ENCODE data around the gene SCNN1A. TPM values are rescaled to one million over a fixed set of nuclear protein-coding genes. Genes with fewer than 3 reads are reported as not detected.

The SCNN1A gene
- total RNA-seq, 1 donor from 2014 or later, result 156 TPM

DNA sequence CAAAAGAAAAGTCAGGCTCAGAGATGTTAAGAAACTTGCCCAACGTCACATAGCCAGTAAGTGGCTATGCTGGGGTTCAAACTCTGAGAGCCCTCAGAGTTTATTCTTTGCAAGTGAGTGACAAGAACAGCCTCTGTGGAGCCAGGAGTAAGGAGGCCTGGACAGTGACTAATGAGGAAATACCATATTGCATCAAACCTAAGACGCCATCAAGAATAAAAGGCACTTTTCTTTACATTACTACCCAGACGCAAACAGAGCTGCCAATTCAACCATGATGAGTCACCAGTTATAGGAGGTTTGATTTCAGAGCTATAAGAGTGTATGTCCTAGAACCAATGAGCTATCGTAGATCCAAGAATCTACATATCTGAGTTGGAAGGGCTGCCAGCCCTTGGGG is 42.9 kb downstream of the SCNN1A start:
- no peaks in the 10 kb centered on the region for H3K27me3 ChIP-seq (ENCODE audit: low read depth)
- intact Hi-C loops (cut with DNase I), result loop anchor here (5.0 kb wide), 1 partner anchor 35 kb away; no protein-coding TSS in a partner anchor
- peak overlapping the region; percentile 96 for H3K27ac ChIP-seq
- DNase-seq, result no peak
- no peak overlapping the region for H3K4me3 ChIP-seq
- H3K9me3 ChIP-seq, result no peaks in the 10 kb centered on the region
- H3K4me1 ChIP-seq, result peaks cover 93% of the 10 kb centered on the region
- peaks cover 82% of the 10 kb centered on the region for H3K36me3 ChIP-seq
- TF ChIP-seq, protein P1, sequence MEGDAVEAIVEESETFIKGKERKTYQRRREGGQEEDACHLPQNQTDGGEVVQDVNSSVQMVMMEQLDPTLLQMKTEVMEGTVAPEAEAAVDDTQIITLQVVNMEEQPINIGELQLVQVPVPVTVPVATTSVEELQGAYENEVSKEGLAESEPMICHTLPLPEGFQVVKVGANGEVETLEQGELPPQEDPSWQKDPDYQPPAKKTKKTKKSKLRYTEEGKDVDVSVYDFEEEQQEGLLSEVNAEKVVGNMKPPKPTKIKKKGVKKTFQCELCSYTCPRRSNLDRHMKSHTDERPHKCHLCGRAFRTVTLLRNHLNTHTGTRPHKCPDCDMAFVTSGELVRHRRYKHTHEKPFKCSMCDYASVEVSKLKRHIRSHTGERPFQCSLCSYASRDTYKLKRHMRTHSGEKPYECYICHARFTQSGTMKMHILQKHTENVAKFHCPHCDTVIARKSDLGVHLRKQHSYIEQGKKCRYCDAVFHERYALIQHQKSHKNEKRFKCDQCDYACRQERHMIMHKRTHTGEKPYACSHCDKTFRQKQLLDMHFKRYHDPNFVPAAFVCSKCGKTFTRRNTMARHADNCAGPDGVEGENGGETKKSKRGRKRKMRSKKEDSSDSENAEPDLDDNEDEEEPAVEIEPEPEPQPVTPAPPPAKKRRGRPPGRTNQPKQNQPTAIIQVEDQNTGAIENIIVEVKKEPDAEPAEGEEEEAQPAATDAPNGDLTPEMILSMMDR (IDR thresholded peaks at IDR 0.05), result no peak
- ATAC-seq, result no peak

DNA sequence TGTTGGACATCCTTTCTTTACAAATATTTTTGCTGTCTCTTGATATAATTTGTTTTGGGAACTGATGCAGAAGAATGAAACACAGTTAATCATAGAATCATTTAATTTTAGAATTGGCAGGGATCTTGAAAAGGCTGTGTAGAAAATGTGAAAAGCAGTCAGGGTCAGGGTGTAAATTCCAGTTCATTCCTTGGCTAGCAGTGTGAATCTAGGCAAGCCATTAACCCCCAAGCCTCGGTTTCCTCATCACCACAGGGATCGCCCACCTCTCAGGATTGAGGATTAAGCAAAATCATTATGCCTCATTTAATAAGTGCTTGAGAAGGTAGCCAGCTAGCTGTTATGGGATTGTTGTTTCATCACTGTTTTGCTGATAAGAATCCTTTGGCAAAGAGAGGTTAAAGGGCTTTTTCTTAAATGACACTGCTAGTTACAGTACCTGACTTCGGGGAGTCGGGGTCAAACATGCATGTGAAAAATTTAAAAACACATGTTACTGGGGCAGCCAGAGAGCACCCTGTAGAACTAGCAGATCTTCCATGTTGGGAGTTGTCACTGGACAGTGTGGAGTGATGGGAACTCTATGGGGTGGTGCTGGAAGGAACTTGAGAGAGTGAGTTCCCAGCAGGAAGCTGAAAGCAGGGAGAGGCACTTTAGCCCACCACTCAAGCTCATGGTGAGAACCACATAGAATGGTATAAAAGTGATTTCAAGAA is 44.2 kb downstream of the SCNN1A start:
- TF ChIP-seq, protein P1 (IDR thresholded peaks at IDR 0.05), result no peak
- Histone ChIP-seq H3K36me3 (peaks cover 85% of the 10 kb centered on the region), H3K27ac (peak overlapping the region; percentile 24), H3K9me3 (no peaks in the 10 kb centered on the region), H3K4me1 (peaks cover 95% of the 10 kb centered on the region), H3K4me3 (no peak overlapping the region), H3K27me3 (ENCODE audit: low read depth) (no peaks in the 10 kb centered on the region)
- intact Hi-C loops (cut with DNase I), result loop anchor here (5.0 kb wide), 1 partner anchor 36 kb away; no protein-coding TSS in a partner anchor
- DNase-seq (no peak), ATAC-seq (no peak)

GRCh38 chr12:6330192-6330591 is 45.2 kb downstream of the SCNN1A start:
- Histone ChIP-seq H3K4me3 (no peak overlapping the region), H3K9me3 (no peaks in the 10 kb centered on the region), H3K27ac (no peak overlapping the region), H3K36me3 (peaks cover 85% of the 10 kb centered on the region), H3K27me3 (ENCODE audit: low read depth) (no peaks in the 10 kb centered on the region), H3K4me1 (peaks cover 95% of the 10 kb centered on the region)
- no peak for DNase-seq
- TF ChIP-seq, protein P1 (IDR thresholded peaks at IDR 0.05), result no peak
- intact Hi-C loops (cut with DNase I), result loop anchor here (5.0 kb wide), 1 partner anchor 37 kb away; no protein-coding TSS in a partner anchor
- ATAC-seq, result no peak

- DNase-seq (no peak), ATAC-seq (peak in 1 of 2 donors; percentile 1)
- H3K4me1 ChIP-seq, result peaks cover 95% of the 10 kb centered on the region
- H3K4me3 ChIP-seq, result no peak overlapping the region
- H3K27me3 ChIP-seq (ENCODE audit: low read depth), result no peaks in the 10 kb centered on the region
- intact Hi-C loops (cut with DNase I), result loop anchor here (5.0 kb wide), 1 partner anchor 38 kb away; no protein-coding TSS in a partner anchor
- peaks cover 81% of the 10 kb centered on the region for H3K36me3 ChIP-seq
- H3K9me3 ChIP-seq, result no peaks in the 10 kb centered on the region
- H3K27ac ChIP-seq, result no peak overlapping the region
- TF ChIP-seq, protein P1 (IDR thresholded peaks at IDR 0.05), result no peak
These were observed 45.7 kb downstream of the SCNN1A start for GRCh38 chr12:6329703-6330064.

DNA sequence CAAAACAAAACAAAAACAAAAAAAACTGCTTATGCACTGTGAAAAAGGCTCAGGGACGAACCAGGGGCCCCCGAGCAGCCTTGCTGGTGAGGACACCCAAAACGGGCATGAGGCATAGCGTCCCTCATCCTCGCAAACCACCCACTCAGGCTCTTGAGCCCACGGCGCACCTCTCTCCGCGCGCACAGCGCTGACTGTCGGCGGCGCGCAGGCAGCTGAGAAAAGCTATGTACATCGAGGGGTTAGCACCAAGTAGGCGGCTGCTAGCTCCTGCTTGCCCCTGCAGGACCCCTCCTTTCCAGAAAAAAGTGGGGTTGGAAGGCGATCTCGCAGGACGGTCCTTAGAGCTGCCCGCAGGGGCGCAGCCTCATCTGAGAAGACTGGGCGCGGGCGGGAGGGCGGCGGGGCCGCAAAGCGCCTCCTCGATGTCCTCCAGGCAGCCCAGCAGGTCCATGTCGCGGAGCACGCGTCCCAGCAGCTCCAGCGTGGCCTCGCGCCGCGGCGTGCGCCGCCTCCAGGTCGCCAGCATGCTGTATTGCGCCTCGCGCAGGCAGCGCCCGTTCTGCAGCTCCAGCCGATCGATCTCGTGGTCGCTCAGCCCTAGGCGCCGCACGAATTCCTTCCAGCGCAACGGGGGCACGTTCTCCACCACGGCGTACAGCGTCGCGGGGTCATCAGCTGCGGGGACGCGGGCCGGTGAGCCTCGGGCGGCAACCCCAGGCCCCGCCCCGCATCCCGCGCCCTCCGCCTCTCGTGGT is 46.2 kb downstream of the SCNN1A start:
- Histone ChIP-seq H3K4me1 (peaks cover 95% of the 10 kb centered on the region), H3K9me3 (no peaks in the 10 kb centered on the region), H3K36me3 (peaks cover 75% of the 10 kb centered on the region), H3K27me3 (ENCODE audit: low read depth) (no peaks in the 10 kb centered on the region), H3K27ac (no peak overlapping the region), H3K4me3 (no peak overlapping the region)
- no peak for DNase-seq
- intact Hi-C loops (cut with DNase I), result no loop called here
- ATAC-seq, result peak in 1 of 2 donors; percentile 1
- TF ChIP-seq, protein P1 (IDR thresholded peaks at IDR 0.05), result no peak

Measured in lower lobe of right lung (tissue), 2 donors.